HepG2 (cell line): Measurements from ENCODE around the gene GOLGA3. TPM values are rescaled to one million over a fixed set of nuclear protein-coding genes. Genes with fewer than 3 reads are reported as not detected.
A peak's percentile ranks its signal among the peaks of the same experiment; 100 is the strongest.

Experiments used
- ATM ChIP-seq: fragments of 450-650 bp; IDR thresholded peaks from 2 replicates; pipeline ENCODE4 v1.7.1; 2017; ENCODE audit warnings: mild to moderate bottlenecking, borderline replicate concordance
- CBFB ChIP-seq: sonication (generic); formaldehyde crosslinking; IDR thresholded peaks from 2 replicates; pipeline ENCODE4 v1.4.0; 2020; ENCODE audit warnings: missing genetic modification reagents
- CEBPB ChIP-seq: IDR thresholded peaks from 2 replicates; pipeline ENCODE4 v1.6.1; 2011; ENCODE audit warnings: low read depth, low read length, improper control_type of control experiment, borderline replicate concordance
- ELK4 ChIP-seq: sonication (generic); formaldehyde crosslinking; IDR thresholded peaks from 2 replicates; pipeline ENCODE4 v1.9.0; 2021; ENCODE audit warnings: missing genetic modification reagents, borderline replicate concordance
- FOXO1 ChIP-seq: sonication (generic); formaldehyde crosslinking; IDR thresholded peaks from 2 replicates; pipeline ENCODE4 v1.4.0; 2020; ENCODE audit warnings: missing genetic modification reagents
- HMGA1 ChIP-seq: sonication (generic); formaldehyde crosslinking; conservative IDR thresholded peaks from 2 replicates; pipeline ENCODE4 v1.4.0; 2020; ENCODE audit warnings: missing genetic modification reagents
- MEF2D ChIP-seq: sonication (generic); formaldehyde crosslinking; IDR thresholded peaks from 2 replicates; pipeline ENCODE4 v1.5.1; 2020; ENCODE audit warnings: mild to moderate bottlenecking, missing genetic modification reagents
- MTA3 ChIP-seq: sonication (generic); formaldehyde crosslinking; IDR thresholded peaks from 2 replicates; pipeline ENCODE4 v1.4.0; 2020; ENCODE audit warnings: missing genetic modification reagents
- MTERF4 ChIP-seq: sonication (generic); formaldehyde crosslinking; IDR thresholded peaks from 2 replicates; pipeline ENCODE4 v1.8.0; 2023; ENCODE audit warnings: mild to moderate bottlenecking, missing genetic modification reagents
- NBN ChIP-seq: fragments of 450-650 bp; conservative IDR thresholded peaks from 2 replicates; pipeline ENCODE4 v1.6.1; 2017
- PAX8 ChIP-seq: sonication (generic); formaldehyde crosslinking; IDR thresholded peaks from 2 replicates; pipeline ENCODE4 v1.8.0; 2022; ENCODE audit warnings: mild to moderate bottlenecking, missing genetic modification reagents, borderline replicate concordance
- PHF20 ChIP-seq: sonication (generic); formaldehyde crosslinking; IDR thresholded peaks from 2 replicates; pipeline ENCODE4 v1.5.0; 2020; ENCODE audit warnings: mild to moderate bottlenecking, missing genetic modification reagents
- SMAD9 ChIP-seq: sonication (generic); formaldehyde crosslinking; IDR thresholded peaks from 2 replicates; pipeline ENCODE4 v1.5.1; 2020; ENCODE audit warnings: mild to moderate bottlenecking, missing genetic modification reagents
- SPEN ChIP-seq: sonication (generic); formaldehyde crosslinking; IDR thresholded peaks from 2 replicates; pipeline ENCODE4 v1.5.1; 2020; ENCODE audit warnings: low read depth, mild to moderate bottlenecking, missing genetic modification reagents
- WIZ ChIP-seq: sonication (generic); formaldehyde crosslinking; IDR thresholded peaks from 2 replicates; pipeline ENCODE4 v1.5.1; 2020; ENCODE audit warnings: mild to moderate bottlenecking, missing genetic modification reagents
- ZHX2 ChIP-seq, 2 experiments: sonication (generic) in 1 of 2; formaldehyde crosslinking in 1 of 2; IDR thresholded peaks; 2 replicates each; pipeline versions ENCODE4 v1.6.1 to v1.9.0; 2014 to 2022; ENCODE audit warnings: antibody characterized with exemption in 1 of 2, borderline replicate concordance in 1 of 2, inconsistent platforms in 1 of 2, low read depth in 1 of 2, missing genetic modification reagents in 1 of 2
- ZNF335 ChIP-seq: sonication (generic); formaldehyde crosslinking; IDR thresholded peaks from 2 replicates; pipeline ENCODE4 v1.4.0; 2020; ENCODE audit warnings: missing genetic modification reagents
- ZNF607 ChIP-seq: sonication (generic); formaldehyde crosslinking; IDR thresholded peaks from 2 replicates; pipeline ENCODE4 v1.5.1; 2020; ENCODE audit warnings: missing genetic modification reagents, mild to moderate bottlenecking, borderline replicate concordance
- polyA plus RNA-seq, 8 experiments: library from polyadenylated mRNA; depleted of rRNA in 3 of 8; stranded (reverse) in 7 of 8; unstranded in 1 of 8; fragments of >200 nt; fragmentation: Illumina TruSeq in 4 of 8; extraction: Trizol in 4 of 8; gene quantifications; 2 replicates each; pipeline versions ENCODE4 v1.2.1 to v1.2.3, GENCODE V29; 2011 to 2016; ENCODE audit warnings: low read depth in 4 of 8, missing spikeins in 1 of 8, mixed read lengths in 1 of 8; ENCODE audit not compliant: insufficient read depth in 1 of 8
- total RNA-seq, 5 experiments: library from RNA; depleted of rRNA; stranded (reverse); fragments of >200 nt; fragmentation: Illumina TruSeq; extraction: Trizol; gene quantifications; 2 replicates each; pipeline ENCODE4 v1.2.3, GENCODE V29; 2016; ENCODE audit warnings: low read depth in 1 of 5
- TF ChIP-seq, protein P1 (sequence below): sonication (generic); formaldehyde crosslinking; IDR thresholded peaks from 2 replicates; pipeline ENCODE4 v1.8.1; 2023; ENCODE audit warnings: mild to moderate bottlenecking, missing genetic modification reagents

Gene GOLGA3
- total and polyA plus RNA-seq, 2 of the 13 experiments (the other 11 are each of a cell fraction or from before 2014, with no cell fraction given) = 22.0 to 43.0 TPM

DNA sequence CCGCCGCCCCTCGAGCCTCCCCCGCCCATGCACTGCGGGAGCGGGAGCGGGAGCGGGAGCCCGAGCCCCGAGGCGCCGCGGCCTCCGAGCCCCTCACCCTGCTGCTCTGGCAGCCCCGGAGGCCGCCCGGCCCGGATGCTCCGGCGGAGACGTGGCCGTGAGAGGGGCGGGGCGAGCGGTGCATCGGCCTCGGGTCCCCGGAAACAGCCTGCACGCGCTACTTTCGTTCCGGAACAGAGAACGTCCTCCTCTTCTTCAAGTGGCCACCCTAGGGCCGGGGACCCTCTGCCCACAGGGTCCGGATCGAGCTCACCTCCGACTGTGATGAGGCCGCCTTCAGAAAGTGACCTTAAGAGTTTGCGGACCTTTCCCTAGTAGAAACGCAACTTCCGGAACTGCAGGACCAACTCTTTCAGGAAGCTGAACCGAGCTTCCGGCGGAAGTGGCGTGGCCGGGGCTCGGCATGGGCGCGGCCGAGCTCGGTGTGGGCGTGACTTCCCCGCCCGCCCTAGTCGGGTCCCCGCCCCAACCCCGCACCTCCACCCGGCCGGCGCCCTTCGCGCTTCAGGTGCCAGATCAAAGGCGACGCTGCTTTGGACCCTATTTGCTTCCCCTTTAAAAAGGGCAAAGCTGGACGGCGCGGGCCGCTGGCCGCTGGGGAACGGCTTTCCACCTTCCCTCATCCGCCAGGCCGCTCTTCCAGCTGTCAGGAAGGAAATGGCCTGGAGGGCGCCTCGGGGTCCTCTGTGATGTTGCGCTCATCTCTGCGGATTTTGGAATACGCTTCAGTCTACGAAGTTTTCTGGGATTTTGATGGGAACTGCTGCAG, at the start of gene GOLGA3 (continued):
- TF ChIP-seq ZHX2 (IDR thresholded peaks at IDR 0.05; ENCODE audit: low read depth) (peak; percentile 56), ZHX2 (CRISPR knock-in tag; IDR thresholded peaks at IDR 0.05; ENCODE audit: borderline replicate concordance) (no peak), MTERF4 (CRISPR knock-in tag) (no peak), NBN (no peak), SMAD9 (CRISPR knock-in tag) (no peak), ZNF335 (CRISPR knock-in tag) (peak; percentile 77; the same call in 1 of the 2 replicates), MEF2D (no peak; the same call in 1 of the 2 replicates), SPEN (peak; percentile 83), PHF20 (CRISPR knock-in tag) (peak; percentile 98), WIZ (CRISPR knock-in tag) (no peak), PAX8 (CRISPR knock-in tag) (no peak; the same call in 1 of the 2 replicates), HMGA1 (CRISPR knock-in tag) (no peak), ELK4 (CRISPR knock-in tag) (peak; percentile 87; the same call in 1 of the 2 replicates), MTA3 (no peak), CEBPB (no peak), ATM (no peak), FOXO1 (CRISPR knock-in tag) (no peak; the same call in 1 of the 2 replicates), ZNF607 (CRISPR knock-in tag) (no peak), CBFB (CRISPR knock-in tag) (peak; percentile 79; the same call in 1 of the 2 replicates)
- TF ChIP-seq, protein P1, sequence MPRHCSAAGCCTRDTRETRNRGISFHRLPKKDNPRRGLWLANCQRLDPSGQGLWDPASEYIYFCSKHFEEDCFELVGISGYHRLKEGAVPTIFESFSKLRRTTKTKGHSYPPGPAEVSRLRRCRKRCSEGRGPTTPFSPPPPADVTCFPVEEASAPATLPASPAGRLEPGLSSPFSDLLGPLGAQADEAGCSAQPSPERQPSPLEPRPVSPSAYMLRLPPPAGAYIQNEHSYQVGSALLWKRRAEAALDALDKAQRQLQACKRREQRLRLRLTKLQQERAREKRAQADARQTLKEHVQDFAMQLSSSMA (CRISPR knock-in tag) = no peak
